Stimulated activated naive CD8-positive, alpha-beta T cell treated with anti-CD3 and anti-CD28 coated beads, Interleukin-15, amount 100 ng/mL, for 72 hours (primary cell): Measurements from ENCODE around the gene TTN.

Source experiments
- ATAC-seq: fragments of 150-1000 bp; cut with Tn5 transposase; 2 replicates; pipeline ENCODE4 v1.10.0; 2021; ENCODE audit warnings: mild to moderate bottlenecking, moderate library complexity
- DNase-seq, 2 donors: peaks; one replicate each; pipeline ENCODE4 v3.0.0; 2021 to 2022
- H3K27ac Mint-ChIP-seq, 2 donors: one replicate each; pipeline ENCODE4 v1.8.0; 2022; ENCODE audit warnings: mild to moderate bottlenecking in 2 of 2, mixed read lengths in 2 of 2, moderate library complexity in 2 of 2
- H3K27me3 Mint-ChIP-seq: one replicate; pipeline ENCODE4 v1.8.0; 2022; ENCODE audit warnings: mixed read lengths
- H3K4me1 Mint-ChIP-seq: one replicate; pipeline ENCODE4 v1.8.0; 2022; ENCODE audit warnings: mild to moderate bottlenecking, mixed read lengths
- H3K4me3 Mint-ChIP-seq, 2 donors: one replicate each; pipeline ENCODE4 v1.8.0; 2022; ENCODE audit warnings: mild to moderate bottlenecking in 2 of 2, mixed read lengths in 2 of 2, moderate library complexity in 1 of 2
- H3K9me3 Mint-ChIP-seq, 2 donors: one replicate each; pipeline ENCODE4 v1.8.0; 2022; ENCODE audit warnings: mixed read lengths in 2 of 2

TTN gene

GRCh38 chr2:178496049-178496448, 311.2 kb downstream of the TTN start:
- DNase-seq (no peak), ATAC-seq (no peak)
- Mint-ChIP-seq H3K9me3 (no peaks in the 10 kb centered on the region), H3K27ac (peak overlapping the region in 1 of 2 donors; percentile 26), H3K4me1 (peaks cover 5% of the 10 kb centered on the region), H3K27me3 (no peaks in the 10 kb centered on the region), H3K4me3 (no peak overlapping the region)

- Mint-ChIP-seq H3K4me1 (peaks cover 21% of the 10 kb centered on the region), H3K27me3 (no peaks in the 10 kb centered on the region), H3K9me3 (no peaks in the 10 kb centered on the region), H3K4me3 (no peak overlapping the region), H3K27ac (no peak overlapping the region)
- ATAC-seq (no peak), DNase-seq (no peak)
Measured at GRCh38 chr2:178491612-178492011, 315.6 kb downstream of the TTN start.

GRCh38 chr2:178485356-178485755, 321.9 kb downstream of the TTN start:
- ATAC-seq, result no peak
- Mint-ChIP-seq H3K4me3 (no peak overlapping the region), H3K4me1 (peaks cover 41% of the 10 kb centered on the region), H3K27ac (no peak overlapping the region), H3K27me3 (no peaks in the 10 kb centered on the region), H3K9me3 (no peaks in the 10 kb centered on the region)
- DNase-seq, result no peak

GRCh38 chr2:178484245-178485041, 322.8 kb downstream of the TTN start:
- Mint-ChIP-seq H3K4me3 (no peak overlapping the region), H3K4me1 (peaks cover 44% of the 10 kb centered on the region), H3K9me3 (no peaks in the 10 kb centered on the region), H3K27me3 (no peaks in the 10 kb centered on the region), H3K27ac (no peak overlapping the region)
- ATAC-seq, result no peak
- no peak for DNase-seq

GRCh38 chr2:178482437-178482836, 324.8 kb downstream of the TTN start:
- no peak for ATAC-seq
- Mint-ChIP-seq H3K27ac (no peak overlapping the region), H3K9me3 (no peaks in the 10 kb centered on the region), H3K4me3 (peak overlapping the region; percentile 95 to 99), H3K27me3 (no peaks in the 10 kb centered on the region), H3K4me1 (peaks cover 37% of the 10 kb centered on the region)
- DNase-seq, result peak in 1 of 2 donors; percentile 11

- Mint-ChIP-seq H3K4me3 (peak within 1 kb of the TSS; percentile 95 to 99), H3K27ac (peak within 1 kb of the TSS; percentile 89 to 91), H3K4me1 (peaks cover 43% of the 10 kb centered on the region), H3K27me3 (no peaks in the 10 kb centered on the region), H3K9me3 (no peaks in the 10 kb centered on the region)
- peak; percentile 74 for ATAC-seq
- peak; percentile 71 to 79 for DNase-seq
Measured at GRCh38 chr2:178480227-178481181, 326.7 kb downstream of the TTN start, which contains the start of gene PLEKHA3. Gene PLEKHA3 (plus strand): TSS chr2:178480457. CDS start chr2:178480870, 413 bp downstream.

- Mint-ChIP-seq H3K27ac (peak overlapping the region; percentile 48 to 86), H3K4me3 (peak overlapping the region; percentile 95 to 99), H3K4me1 (peaks cover 42% of the 10 kb centered on the region), H3K9me3 (no peaks in the 10 kb centered on the region), H3K27me3 (no peaks in the 10 kb centered on the region)
- ATAC-seq, result no peak
- DNase-seq, result no peak
Measured at GRCh38 chr2:178479758-178480226, 327.4 kb downstream of the TTN start.

- peak; percentile 1 for ATAC-seq
- Mint-ChIP-seq H3K4me3 (peak overlapping the region; percentile 95 to 99), H3K9me3 (no peaks in the 10 kb centered on the region), H3K27me3 (no peaks in the 10 kb centered on the region), H3K4me1 (peaks cover 37% of the 10 kb centered on the region), H3K27ac (peak overlapping the region; percentile 95 to 97)
- DNase-seq, result no peak
Measured at GRCh38 chr2:178479275-178479616, 328.0 kb downstream of the TTN start.

- ATAC-seq (peak; percentile 76), DNase-seq (peak; percentile 75 to 81)
- Mint-ChIP-seq H3K9me3 (no peaks in the 10 kb centered on the region), H3K4me3 (peak within 1 kb of the TSS; percentile 95 to 99), H3K27ac (peak within 1 kb of the TSS; percentile 95 to 97), H3K4me1 (peaks cover 37% of the 10 kb centered on the region), H3K27me3 (no peaks in the 10 kb centered on the region)
Measured at GRCh38 chr2:178478439-178479274, 328.6 kb downstream of the TTN start, which contains the start of gene FKBP7. Gene FKBP7 (minus strand): TSS chr2:178478600. CDS start chr2:178478499, 101 bp downstream.

GRCh38 chr2:178478130-178478438, 329.1 kb downstream of the TTN start:
- H3K27me3 Mint-ChIP-seq, result no peaks in the 10 kb centered on the region
- ATAC-seq (no peak), DNase-seq (no peak)
- H3K4me3 Mint-ChIP-seq, result peak overlapping the region; percentile 95 to 99
- peak overlapping the region; percentile 95 to 97 for H3K27ac Mint-ChIP-seq
- H3K9me3 Mint-ChIP-seq, result no peaks in the 10 kb centered on the region
- H3K4me1 Mint-ChIP-seq, result peaks cover 42% of the 10 kb centered on the region

GRCh38 chr2:178477443-178478129, 329.6 kb downstream of the TTN start:
- ATAC-seq (no peak), DNase-seq (no peak)
- peak overlapping the region; percentile 95 to 99 for H3K4me3 Mint-ChIP-seq
- H3K4me1 Mint-ChIP-seq, result peaks cover 37% of the 10 kb centered on the region
- peak overlapping the region in 1 of 2 donors; percentile 27 for H3K27ac Mint-ChIP-seq
- H3K9me3 Mint-ChIP-seq, result no peaks in the 10 kb centered on the region
- H3K27me3 Mint-ChIP-seq, result no peaks in the 10 kb centered on the region

GRCh38 chr2:178476477-178476876, 330.7 kb downstream of the TTN start:
- Mint-ChIP-seq H3K27ac (no peak overlapping the region), H3K4me3 (no peak overlapping the region)
- no peak for DNase-seq

More at GRCh38 chr2:178476477-178476876, 330.7 kb downstream of the TTN start:
- Mint-ChIP-seq H3K4me1 (peaks cover 26% of the 10 kb centered on the region), H3K27me3 (no peaks in the 10 kb centered on the region), H3K9me3 (no peaks in the 10 kb centered on the region)
- no peak for ATAC-seq
